H1 (cell line): ENCODE results near the gene MED12L. TPM values are rescaled to one million over a fixed set of nuclear protein-coding genes. Genes with fewer than 3 reads are reported as not detected.

ENCODE experiments used
- CTCF ChIA-PET: fragments of 300-600 bp; sonication (Branson Sonifier 250); formaldehyde crosslinking; loops from one replicate; lab custom pipeline; 2021; ENCODE audit not compliant: partially characterized antibody; lab: Charles Lee
- POLR2A ChIA-PET: fragments of 300-600 bp; sonication (Branson Sonifier 250); formaldehyde crosslinking; loops from one replicate; lab custom pipeline; 2021; ENCODE audit warnings: inconsistent platforms; ENCODE audit not compliant: partially characterized antibody; lab: Charles Lee
- DNase-seq, 2 experiments: peaks; one replicate each; pipeline versions ENCODE4 v3.0.0 to v3.0.0-alpha.2; 2010 to 2022; ENCODE audit warnings: low spot score in 2 of 2, low read depth in 1 of 2, mixed read lengths in 1 of 2
- FAIRE-seq: peaks from 2 replicates; lab custom pipeline; 2011; peaks lifted over from hg19 to GRCh38; lab: Jason Lieb, UNC
- H2AFZ ChIP-seq: 2 replicates; pipeline ENCODE4 v1.8.1; 2012; ENCODE audit warnings: low read length, inconsistent platforms
- H2AK5ac ChIP-seq: 2 replicates; pipeline ENCODE4 v1.6.1; 2013; ENCODE audit warnings: low read depth, low read length
- H2BK120ac ChIP-seq: replicated peaks from 2 replicates; pipeline ENCODE3; 2013; ENCODE audit warnings: low read depth, low read length, inconsistent platforms
- H2BK12ac ChIP-seq: 2 replicates; pipeline ENCODE4 v1.6.1; 2013; ENCODE audit warnings: low read depth, low read length
- H2BK15ac ChIP-seq: 2 replicates; pipeline ENCODE4 v1.6.1; 2013; ENCODE audit warnings: low read length
- H2BK20ac ChIP-seq: 2 replicates; pipeline ENCODE4 v1.6.1; 2013; ENCODE audit warnings: low read length
- H2BK5ac ChIP-seq: 2 replicates; pipeline ENCODE4 v1.6.1; 2013; ENCODE audit warnings: low read depth, low read length
- H3K14ac ChIP-seq: 2 replicates; pipeline ENCODE4 v1.6.1; 2013; ENCODE audit warnings: inconsistent platforms; ENCODE audit not compliant: insufficient read length
- H3K18ac ChIP-seq: 2 replicates; pipeline ENCODE4 v1.6.1; 2013; ENCODE audit warnings: low read length; ENCODE audit errors: extremely low read depth
- H3K23ac ChIP-seq: 2 replicates; pipeline ENCODE4 v1.6.1; 2013; ENCODE audit warnings: inconsistent platforms; ENCODE audit not compliant: insufficient read length
- H3K23me2 ChIP-seq: 2 replicates; pipeline ENCODE4 v1.6.1; 2013; ENCODE audit warnings: low read depth, low read length
- H3K27ac ChIP-seq: 2 replicates; pipeline ENCODE4 v1.6.1; 2011; ENCODE audit warnings: low read depth, low read length, inconsistent platforms
- H3K27me3 ChIP-seq, 4 experiments: replicated peaks in 1 of 4; 1 replicate in 1 of 4; 2 replicates in 3 of 4; pipeline versions ENCODE4 v1.6.1 to v1.8.1; 2011 to 2013; ENCODE audit warnings: low read length in 3 of 4, mild to moderate bottlenecking in 3 of 4, inconsistent platforms in 2 of 4, mixed read lengths in 2 of 4, moderate library complexity in 1 of 4; ENCODE audit not compliant: control insufficient read depth in 3 of 4, insufficient read depth in 3 of 4; ENCODE audit errors: extremely low read depth in 1 of 4
- H3K36me3 ChIP-seq, 4 experiments: 2 replicates each; pipeline versions ENCODE4 v1.6.1 to v1.8.1; 2011 to 2013; ENCODE audit warnings: mild to moderate bottlenecking in 4 of 4, low read length in 3 of 4, moderate library complexity in 2 of 4, control low read depth in 1 of 4, inconsistent platforms in 1 of 4; ENCODE audit not compliant: insufficient read depth in 4 of 4, control insufficient read depth in 2 of 4
- H3K4ac ChIP-seq: replicated peaks from 2 replicates; pipeline ENCODE3; 2013; ENCODE audit warnings: low read length, low read depth, mixed read lengths, inconsistent platforms; ENCODE audit not compliant: insufficient read length
- H3K4me1 ChIP-seq, 4 experiments: replicated peaks in 1 of 4; 1 replicate in 1 of 4; 2 replicates in 3 of 4; pipeline versions ENCODE4 v1.6.1 to v1.8.1; 2011 to 2013; ENCODE audit warnings: low read length in 3 of 4, inconsistent platforms in 2 of 4, mixed read lengths in 1 of 4; ENCODE audit not compliant: insufficient read depth in 4 of 4, control insufficient read depth in 3 of 4
- H3K4me2 ChIP-seq, 2 experiments: 2 replicates each; pipeline versions ENCODE4 v1.6.1 to v1.8.1; 2011 to 2013; ENCODE audit warnings: low read depth in 2 of 2, low read length in 2 of 2, control low read depth in 1 of 2, inconsistent platforms in 1 of 2, mild to moderate bottlenecking in 1 of 2; ENCODE audit not compliant: insufficient read depth in 1 of 2
- H3K4me3 ChIP-seq, 4 experiments: fragments of 200-600, 300-600 bp in 1 of 4; sonication (generic), shearing (Covaris generic), sonication (Bioruptor Twin) in 1 of 4; 2 replicates each; pipeline versions ENCODE4 v1.5.1 to v1.8.1; 2011 to 2016; ENCODE audit warnings: low read length in 4 of 4, low read depth in 3 of 4, control low read depth in 2 of 4, inconsistent platforms in 2 of 4, mild to moderate bottlenecking in 2 of 4, mixed read lengths in 1 of 4, moderate library complexity in 1 of 4; ENCODE audit not compliant: insufficient read depth in 2 of 4; ENCODE audit errors: extremely low read depth in 1 of 4
- H3K56ac ChIP-seq: replicated peaks from 2 replicates; pipeline ENCODE3; 2013; ENCODE audit warnings: low read depth, mild to moderate bottlenecking, mixed read lengths, low read length, inconsistent platforms; ENCODE audit not compliant: insufficient read length
- H3K79me1 ChIP-seq: 2 replicates; pipeline ENCODE4 v1.6.1; 2013; ENCODE audit warnings: low read depth, low read length, control low read depth
- H3K79me2 ChIP-seq, 2 experiments: 2 replicates each; pipeline versions ENCODE4 v1.6.1 to v1.8.1; 2012 to 2013; ENCODE audit warnings: low read length in 2 of 2, mild to moderate bottlenecking in 2 of 2, inconsistent platforms in 1 of 2; ENCODE audit not compliant: insufficient read depth in 2 of 2, control insufficient read depth in 1 of 2
- H3K9ac ChIP-seq, 4 experiments: replicated peaks in 1 of 4; 1 replicate in 1 of 4; 2 replicates in 3 of 4; pipeline versions ENCODE4 v1.6.1 to v1.8.1; 2011 to 2013; ENCODE audit warnings: low read depth in 3 of 4, low read length in 3 of 4, control low read depth in 2 of 4, mild to moderate bottlenecking in 2 of 4, moderate library complexity in 2 of 4, inconsistent platforms in 1 of 4; ENCODE audit errors: extremely low read depth in 1 of 4
- H3K9me3 ChIP-seq, 2 experiments: 2 replicates each; pipeline versions ENCODE4 v1.6.1 to v1.8.1; 2012 to 2013; ENCODE audit warnings: mild to moderate bottlenecking in 2 of 2, moderate library complexity in 2 of 2, control low read depth in 1 of 2, inconsistent platforms in 1 of 2, low read depth in 1 of 2, low read length in 1 of 2, mixed read lengths in 1 of 2; ENCODE audit not compliant: insufficient read depth in 2 of 2
- H4K20me1 ChIP-seq, 2 experiments: replicated peaks in 1 of 2; 2 replicates each; pipeline versions ENCODE3 to v1.8.1; 2011 to 2013; ENCODE audit warnings: inconsistent platforms in 2 of 2, low read length in 2 of 2, mild to moderate bottlenecking in 1 of 2; ENCODE audit not compliant: insufficient read depth in 2 of 2, control insufficient read depth in 1 of 2
- H4K5ac ChIP-seq: 2 replicates; pipeline ENCODE4 v1.6.1; 2013; ENCODE audit warnings: low read length, low read depth, mixed read lengths, inconsistent platforms; ENCODE audit not compliant: insufficient read length
- H4K8ac ChIP-seq: 2 replicates; pipeline ENCODE4 v1.8.0; 2013; ENCODE audit warnings: mild to moderate bottlenecking, moderate library complexity, low read length, inconsistent platforms; ENCODE audit not compliant: insufficient read depth; ENCODE audit errors: extremely low read depth
- H4K91ac ChIP-seq: replicated peaks from 2 replicates; pipeline ENCODE3; 2013; ENCODE audit warnings: low read length, mixed read lengths, inconsistent platforms; ENCODE audit not compliant: insufficient read length
- CEBPB ChIP-seq: IDR thresholded peaks from 2 replicates; pipeline ENCODE4 v1.6.1; 2012; ENCODE audit warnings: low read depth, low read length
- GTF2F1 ChIP-seq: IDR thresholded peaks from 2 replicates; pipeline ENCODE4 v1.6.1; 2012; ENCODE audit warnings: low read depth, low read length, improper control_type of control experiment, borderline replicate concordance
- KDM5A ChIP-seq: fragments of 200-600 bp; IDR thresholded peaks from 2 replicates; pipeline ENCODE4 v1.7.1; 2012; ENCODE audit warnings: mild to moderate bottlenecking, low read length, inconsistent platforms, mixed read lengths
- NRF1 ChIP-seq: IDR thresholded peaks from 2 replicates; pipeline ENCODE4 v1.6.1; 2011; ENCODE audit warnings: mild to moderate bottlenecking, low read depth, low read length, improper control_type of control experiment
- SIX5 ChIP-seq: IDR thresholded peaks from 2 replicates; pipeline ENCODE4 v1.6.1; 2011; ENCODE audit warnings: mild to moderate bottlenecking, low read depth, low read length
- TAF1 ChIP-seq: IDR thresholded peaks from 2 replicates; pipeline ENCODE4 v1.6.1; 2011; ENCODE audit warnings: mild to moderate bottlenecking, low read depth, low read length
- WGBS, 2 experiments: shearing (Covaris generic) in 1 of 2; methylation state at CpG; one replicate each; pipeline versions ENCODE4 v1.1.6 to v1.1.7; 2013 to 2015; ENCODE audit warnings: low lambda C conversion rate in 2 of 2, mixed read lengths in 2 of 2, inconsistent platforms in 1 of 2, low coverage in 1 of 2, missing lambda C conversion rate in 1 of 2; ENCODE audit not compliant: insufficient replicate concordance in 2 of 2, insufficient coverage in 1 of 2, insufficient read length in 1 of 2; ENCODE audit errors: extremely low coverage in 1 of 2, missing lambda C conversion rate in 1 of 2; 5-methylcytosine and 5-hydroxymethylcytosine counted together
- polyA plus RNA-seq, 7 experiments: library from polyadenylated mRNA; depleted of rRNA in 3 of 7; stranded (reverse) in 5 of 7; unstranded in 2 of 7; fragments of >200 nt in 5 of 7; fragments of 200-250 nt in 2 of 7; gene quantifications; 1 replicate in 5 of 7; 2 replicates in 1 of 7; 4 replicates in 1 of 7; pipeline versions ENCODE4 v1.2.1 to v1.2.3, GENCODE V29; 2011 to 2013; ENCODE audit warnings: missing spikeins in 2 of 7, mixed read lengths in 2 of 7
- total RNA-seq: library from RNA; stranded (reverse); fragmentation: NEBNext Ultra II Directional; extraction: Animal tissue kit (Norgen Biotek cat#: 25700); gene quantifications from 2 replicates; pipeline ENCODE4 v1.2.1, GENCODE V29; 2021

Gene MED12L
- total and polyA plus RNA-seq, 2 of the 8 experiments (the other 6 are each of a cell fraction or from before 2014, with no cell fraction given): 3.6 to 26.2 TPM

- Histone ChIP-seq H3K4ac (no peak overlapping the region), H3K23ac (no peak overlapping the region), H3K4me3 (no peak overlapping the region), H3K27ac (no peak overlapping the region), H2BK5ac (no peak overlapping the region), H4K20me1 (peaks cover 0 to 1% of the 10 kb centered on the region in 2 experiments), H3K79me2 (no peaks in the 10 kb centered on the region), H3K9ac (no peak overlapping the region), H3K23me2 (no peaks in the 10 kb centered on the region), H3K4me1 (no peaks in the 10 kb centered on the region; a peak in 1 of 7 replicates), H3K27me3 (no peaks in the 10 kb centered on the region), H2AK5ac (no peak overlapping the region), H3K36me3 (no peaks in the 10 kb centered on the region), H3K4me2 (no peak overlapping the region), H3K79me1 (no peaks in the 10 kb centered on the region), H3K14ac (no peak overlapping the region), H3K56ac (no peak overlapping the region), H2BK12ac (no peak overlapping the region), H2BK15ac (no peak overlapping the region), H3K9me3 (no peaks in the 10 kb centered on the region), H2BK120ac (no peak overlapping the region), H2AFZ (no peak overlapping the region), H3K18ac (no peak overlapping the region), H4K8ac (no peak overlapping the region), H4K5ac (no peak overlapping the region)
- 94% methylated on average over 9 of the region's 9 CpGs; no CpG with 5 or more reads in 1 of the 2 experiments for WGBS, 2 experiments
- FAIRE-seq (no peak), DNase-seq (no peak)
- CTCF ChIA-PET: interaction anchor here (0.7 to 9.3 kb wide), 17 partner anchors 10 to 637 kb away, joined by 3 to 155 read pairs (median 3); partner anchors contain the start of gene GPR171
- POLR2A ChIA-PET: no interaction called here
- no peak for TF ChIP-seq GTF2F1
- no peak for TF ChIP-seq CEBPB
- TF ChIP-seq KDM5A: no peak
- no peak for TF ChIP-seq TAF1
- no peak for TF ChIP-seq SIX5
- no peak for TF ChIP-seq NRF1
- TF ChIP-seq, all 59 proteins: peak for 0
- no peak overlapping the region for H2BK20ac ChIP-seq
- H4K91ac ChIP-seq: no peak overlapping the region
Observed at GRCh38 chr3:151281671-151282324, 196.3 kb downstream of the MED12L start.
